Neural cell (in vitro differentiated cells): ENCODE data around the gene LDAF1.

Experiments used
- EP300 ChIP-seq: fragments of 450-650 bp; conservative IDR thresholded peaks from 2 replicates; pipeline ENCODE4 v1.6.1; 2014; ENCODE audit warnings: antibody characterized with exemption, mild to moderate bottlenecking, moderate library complexity; ENCODE audit not compliant: poor library complexity, severe bottlenecking
- EZH2 ChIP-seq: fragments of 200-600, 300-800 bp; shearing (Covaris generic), sonication (generic); IDR thresholded peaks from 2 replicates; pipeline ENCODE4 v1.6.1; 2014; ENCODE audit warnings: antibody characterized with exemption, low read length, borderline replicate concordance, mild to moderate bottlenecking; ENCODE audit not compliant: insufficient read depth, poor library complexity, severe bottlenecking
- MXI1 ChIP-seq: fragments of 450-650 bp; conservative IDR thresholded peaks from 2 replicates; pipeline ENCODE4 v1.6.1; 2014; ENCODE audit warnings: antibody characterized with exemption, mild to moderate bottlenecking; ENCODE audit not compliant: poor library complexity, severe bottlenecking
- POLR2AphosphoS5 ChIP-seq: IDR thresholded peaks from 2 replicates; pipeline ENCODE4 v1.6.1; 2012
- SMC3 ChIP-seq: fragments of 450-650 bp; conservative IDR thresholded peaks from 2 replicates; pipeline ENCODE4 v1.6.1; 2014; ENCODE audit warnings: antibody characterized with exemption, mild to moderate bottlenecking, moderate library complexity; ENCODE audit not compliant: poor library complexity
- TAF1 ChIP-seq: IDR thresholded peaks from 2 replicates; pipeline ENCODE4 v1.6.1; 2012; ENCODE audit warnings: low read depth
- TF ChIP-seq, protein P1 (sequence below): IDR thresholded peaks from 2 replicates; pipeline ENCODE4 v1.6.1; 2012; ENCODE audit warnings: borderline replicate concordance
- TF ChIP-seq, protein P2 (sequence below): fragments of 450-650 bp; IDR thresholded peaks from 2 replicates; pipeline ENCODE4 v1.5.1; 2014; ENCODE audit warnings: antibody characterized with exemption, mild to moderate bottlenecking, moderate library complexity; ENCODE audit not compliant: poor library complexity, severe bottlenecking

DNA sequence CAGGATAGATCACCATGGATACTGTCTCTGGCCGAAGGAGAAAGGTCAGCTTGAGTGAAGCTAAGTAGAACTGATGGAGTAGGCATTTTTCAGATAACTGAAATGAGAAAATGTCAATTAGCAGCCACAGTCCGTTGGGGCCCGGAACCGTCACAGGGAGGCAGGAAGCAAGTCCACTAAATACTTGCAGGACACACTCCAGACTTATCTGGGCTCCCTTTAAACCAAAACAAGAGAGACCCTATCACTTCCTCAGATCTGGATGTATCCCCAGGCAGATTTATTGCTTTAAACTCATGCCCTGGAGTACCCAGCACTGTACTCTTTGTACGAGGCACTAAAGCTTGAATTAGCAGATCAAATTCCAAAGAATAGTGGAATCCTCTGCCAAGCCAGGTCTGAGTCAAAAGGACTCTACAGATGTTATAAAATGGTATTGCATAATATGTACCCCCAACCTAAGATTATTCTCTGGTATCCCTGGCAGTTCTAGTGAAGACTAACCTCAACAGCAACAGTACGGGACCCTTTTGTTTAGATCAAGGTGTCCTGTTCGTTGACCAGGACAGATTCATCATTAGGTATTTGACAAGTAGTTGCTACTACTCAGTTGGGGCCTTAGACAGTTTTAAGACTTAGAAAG is 44.8 kb downstream of the LDAF1 start:
- TF ChIP-seq, protein P1, sequence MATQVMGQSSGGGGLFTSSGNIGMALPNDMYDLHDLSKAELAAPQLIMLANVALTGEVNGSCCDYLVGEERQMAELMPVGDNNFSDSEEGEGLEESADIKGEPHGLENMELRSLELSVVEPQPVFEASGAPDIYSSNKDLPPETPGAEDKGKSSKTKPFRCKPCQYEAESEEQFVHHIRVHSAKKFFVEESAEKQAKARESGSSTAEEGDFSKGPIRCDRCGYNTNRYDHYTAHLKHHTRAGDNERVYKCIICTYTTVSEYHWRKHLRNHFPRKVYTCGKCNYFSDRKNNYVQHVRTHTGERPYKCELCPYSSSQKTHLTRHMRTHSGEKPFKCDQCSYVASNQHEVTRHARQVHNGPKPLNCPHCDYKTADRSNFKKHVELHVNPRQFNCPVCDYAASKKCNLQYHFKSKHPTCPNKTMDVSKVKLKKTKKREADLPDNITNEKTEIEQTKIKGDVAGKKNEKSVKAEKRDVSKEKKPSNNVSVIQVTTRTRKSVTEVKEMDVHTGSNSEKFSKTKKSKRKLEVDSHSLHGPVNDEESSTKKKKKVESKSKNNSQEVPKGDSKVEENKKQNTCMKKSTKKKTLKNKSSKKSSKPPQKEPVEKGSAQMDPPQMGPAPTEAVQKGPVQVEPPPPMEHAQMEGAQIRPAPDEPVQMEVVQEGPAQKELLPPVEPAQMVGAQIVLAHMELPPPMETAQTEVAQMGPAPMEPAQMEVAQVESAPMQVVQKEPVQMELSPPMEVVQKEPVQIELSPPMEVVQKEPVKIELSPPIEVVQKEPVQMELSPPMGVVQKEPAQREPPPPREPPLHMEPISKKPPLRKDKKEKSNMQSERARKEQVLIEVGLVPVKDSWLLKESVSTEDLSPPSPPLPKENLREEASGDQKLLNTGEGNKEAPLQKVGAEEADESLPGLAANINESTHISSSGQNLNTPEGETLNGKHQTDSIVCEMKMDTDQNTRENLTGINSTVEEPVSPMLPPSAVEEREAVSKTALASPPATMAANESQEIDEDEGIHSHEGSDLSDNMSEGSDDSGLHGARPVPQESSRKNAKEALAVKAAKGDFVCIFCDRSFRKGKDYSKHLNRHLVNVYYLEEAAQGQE, result no peak
- TF ChIP-seq MXI1 (no peak), POLR2AphosphoS5 (no peak), EZH2 (no peak), EP300 (no peak), TAF1 (no peak), SMC3 (no peak)
- TF ChIP-seq, protein P2, sequence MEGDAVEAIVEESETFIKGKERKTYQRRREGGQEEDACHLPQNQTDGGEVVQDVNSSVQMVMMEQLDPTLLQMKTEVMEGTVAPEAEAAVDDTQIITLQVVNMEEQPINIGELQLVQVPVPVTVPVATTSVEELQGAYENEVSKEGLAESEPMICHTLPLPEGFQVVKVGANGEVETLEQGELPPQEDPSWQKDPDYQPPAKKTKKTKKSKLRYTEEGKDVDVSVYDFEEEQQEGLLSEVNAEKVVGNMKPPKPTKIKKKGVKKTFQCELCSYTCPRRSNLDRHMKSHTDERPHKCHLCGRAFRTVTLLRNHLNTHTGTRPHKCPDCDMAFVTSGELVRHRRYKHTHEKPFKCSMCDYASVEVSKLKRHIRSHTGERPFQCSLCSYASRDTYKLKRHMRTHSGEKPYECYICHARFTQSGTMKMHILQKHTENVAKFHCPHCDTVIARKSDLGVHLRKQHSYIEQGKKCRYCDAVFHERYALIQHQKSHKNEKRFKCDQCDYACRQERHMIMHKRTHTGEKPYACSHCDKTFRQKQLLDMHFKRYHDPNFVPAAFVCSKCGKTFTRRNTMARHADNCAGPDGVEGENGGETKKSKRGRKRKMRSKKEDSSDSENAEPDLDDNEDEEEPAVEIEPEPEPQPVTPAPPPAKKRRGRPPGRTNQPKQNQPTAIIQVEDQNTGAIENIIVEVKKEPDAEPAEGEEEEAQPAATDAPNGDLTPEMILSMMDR, result no peak
